Suppressor macrophage (primary cell): ENCODE results near the gene CD52.
A peak's percentile ranks its signal among the peaks of the same experiment; 100 is the strongest.

Source experiments
- DNase-seq, 4 experiments: peaks; one replicate each; pipeline ENCODE4 v3.0.0-alpha.2; 2020 to 2022
- total RNA-seq, 17 experiments: gene quantifications; one replicate each; lab custom pipeline; 2026; ENCODE audit warnings: mixed read lengths in 6 of 17, inconsistent platforms in 3 of 17; lab: John Stamatoyannopoulos, UW

CD52 gene
- total RNA-seq = 385 to 888 (median 707) reads per million in 17 experiments

DNA sequence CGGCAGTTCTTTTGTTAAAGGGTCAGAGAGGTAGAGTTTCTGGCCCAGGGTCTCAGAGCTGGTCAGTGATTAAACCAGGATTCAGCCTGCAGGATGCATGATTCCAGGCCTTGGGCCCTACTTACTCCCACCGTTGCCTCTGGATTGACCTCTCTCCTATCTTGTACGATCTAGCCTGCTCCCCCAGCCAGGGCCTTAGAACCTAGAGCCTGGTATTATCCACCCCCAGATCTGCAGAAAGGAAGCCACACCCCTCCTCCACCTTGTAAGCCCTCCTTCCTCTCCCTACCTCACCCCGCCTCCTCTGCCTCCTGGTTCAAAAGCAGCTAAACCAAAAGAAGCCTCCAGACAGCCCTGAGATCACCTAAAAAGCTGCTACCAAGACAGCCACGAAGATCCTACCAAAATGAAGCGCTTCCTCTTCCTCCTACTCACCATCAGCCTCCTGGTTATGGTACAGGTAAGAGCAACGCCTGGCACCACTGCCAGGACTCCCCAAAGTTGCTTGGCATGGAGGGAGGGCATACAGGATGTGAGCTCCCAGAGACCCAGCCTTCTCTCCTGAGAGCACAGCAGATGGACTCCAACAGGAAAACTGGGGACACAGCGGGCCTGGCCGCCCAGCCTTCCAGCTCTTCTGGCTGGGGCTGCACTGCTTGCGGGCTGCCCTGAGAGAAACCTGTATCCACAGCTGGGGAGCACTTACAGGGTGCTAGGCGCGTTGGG lies at the start of gene CD52:
Gene CD52 (plus strand): TSS at position 347 of the 726 bp plus-strand sequence. CDS start 60 bp downstream, at position 407.
- DNase-seq = peak; percentile 53 to 79 (median 69)

DNA sequence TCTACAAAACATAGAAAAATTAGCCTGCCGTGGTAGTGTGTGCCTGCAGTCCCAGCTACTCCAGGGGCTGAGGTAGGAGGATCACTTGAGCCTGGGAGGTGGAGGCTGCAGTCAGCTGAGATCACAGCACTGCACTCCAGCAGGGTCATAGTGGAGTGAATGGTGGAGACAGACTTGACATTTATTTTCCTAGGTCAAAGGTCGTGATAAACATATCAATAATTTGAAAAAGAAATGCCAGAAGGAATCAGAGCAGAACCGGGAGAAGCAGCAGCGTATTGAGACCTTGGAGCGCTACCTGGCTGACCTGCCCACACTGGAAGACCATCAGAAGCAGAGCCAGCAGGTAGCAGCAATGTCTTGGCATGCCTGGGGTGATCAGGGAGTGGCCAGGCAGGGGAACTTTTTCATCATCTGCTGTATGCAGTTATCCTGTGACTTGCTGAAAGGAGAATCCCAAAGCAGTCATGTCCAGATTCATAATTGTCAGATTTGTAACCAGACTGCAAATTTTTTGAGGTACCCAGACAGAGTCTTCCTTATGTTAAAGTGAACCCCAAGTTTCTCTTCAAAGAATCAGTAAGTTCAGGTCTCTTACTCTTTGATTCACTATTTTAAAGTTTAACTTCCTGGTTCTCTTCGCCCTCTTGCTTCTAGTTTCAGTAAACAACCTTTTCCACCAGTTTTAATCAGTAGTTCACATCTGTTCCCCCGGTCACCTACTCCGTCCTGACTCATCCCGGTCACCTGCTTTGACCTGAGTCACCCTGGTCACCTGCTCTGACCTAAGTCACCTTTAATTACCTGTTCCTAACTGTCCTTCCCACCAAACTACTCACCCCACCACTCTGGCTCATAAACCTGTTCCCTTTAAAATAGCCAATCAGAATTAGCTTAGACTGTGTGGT lies 49.2 kb upstream of the CD52 start:
- DNase-seq = no peak

DNA sequence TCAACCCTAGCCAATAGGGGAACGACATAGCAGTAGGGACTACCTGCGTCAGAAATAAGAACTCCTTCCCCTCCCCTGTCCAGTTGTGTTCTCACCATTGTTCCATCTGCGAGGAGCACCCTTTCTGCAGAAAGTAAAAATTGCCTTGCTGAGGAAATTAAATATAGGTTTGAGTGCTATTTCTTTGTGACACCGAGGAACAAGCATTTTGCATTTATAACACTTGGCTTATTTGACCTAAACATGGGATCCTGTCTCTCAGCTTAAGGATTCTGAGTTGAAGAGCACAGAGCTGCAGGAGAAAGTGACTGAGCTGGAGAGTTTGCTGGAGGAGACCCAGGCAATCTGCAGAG lies 48.6 kb upstream of the CD52 start:
- no peak for DNase-seq

DNA sequence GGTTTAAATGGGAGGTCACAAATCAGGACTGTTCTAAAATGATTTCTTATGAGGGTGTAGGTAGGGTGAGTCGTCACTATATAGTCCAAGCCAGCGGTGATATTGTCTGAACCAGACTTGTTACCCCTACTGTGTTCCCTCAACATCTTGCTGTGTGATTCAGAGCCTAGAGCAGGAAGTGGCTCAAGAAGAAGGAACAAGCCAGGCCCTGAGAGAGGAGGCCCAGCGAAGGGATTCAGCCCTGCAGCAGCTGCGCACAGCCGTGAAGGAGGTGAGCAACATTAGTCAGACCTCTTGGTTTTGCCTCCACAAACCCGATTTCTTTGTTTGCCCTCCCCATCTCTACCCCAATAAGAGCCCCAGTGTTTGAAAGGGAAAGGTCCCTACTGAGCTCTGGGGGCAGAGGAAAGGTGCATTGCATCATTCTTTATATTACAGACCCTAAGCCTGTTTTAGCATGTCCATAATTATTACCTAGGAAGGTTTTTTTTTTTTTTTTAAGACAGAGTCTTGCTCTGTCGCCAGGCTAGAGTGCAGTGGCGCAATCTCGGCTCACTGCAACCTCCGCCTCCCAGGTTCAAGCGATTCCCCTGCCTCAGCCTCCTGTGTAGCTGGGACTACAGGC lies 42.8 kb upstream of the CD52 start:
- peak; percentile 79 to 89 (median 88) for DNase-seq

GRCh38 chr1:26275580-26276431 lies 42.0 kb upstream of the CD52 start:
- peak; percentile 96 to 98 (median 96) for DNase-seq

DNA sequence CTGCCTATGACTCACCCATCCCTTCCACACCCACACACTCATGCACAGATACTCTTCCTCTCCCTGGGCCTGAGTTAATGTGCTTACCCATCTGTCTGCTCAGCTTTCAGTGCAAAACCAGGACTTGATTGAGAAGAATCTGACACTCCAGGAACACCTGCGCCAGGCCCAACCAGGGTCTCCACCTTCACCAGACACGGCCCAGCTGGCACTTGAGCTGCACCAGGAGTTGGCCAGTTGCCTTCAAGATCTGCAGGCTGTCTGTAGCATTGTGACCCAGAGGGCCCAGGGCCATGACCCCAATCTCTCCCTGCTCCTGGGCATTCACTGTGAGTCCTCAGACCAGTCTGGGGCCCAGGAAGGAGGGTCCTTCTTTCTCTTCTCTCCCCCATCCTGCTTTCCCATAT lies 41.3 kb upstream of the CD52 start:
- no peak for DNase-seq

DNA sequence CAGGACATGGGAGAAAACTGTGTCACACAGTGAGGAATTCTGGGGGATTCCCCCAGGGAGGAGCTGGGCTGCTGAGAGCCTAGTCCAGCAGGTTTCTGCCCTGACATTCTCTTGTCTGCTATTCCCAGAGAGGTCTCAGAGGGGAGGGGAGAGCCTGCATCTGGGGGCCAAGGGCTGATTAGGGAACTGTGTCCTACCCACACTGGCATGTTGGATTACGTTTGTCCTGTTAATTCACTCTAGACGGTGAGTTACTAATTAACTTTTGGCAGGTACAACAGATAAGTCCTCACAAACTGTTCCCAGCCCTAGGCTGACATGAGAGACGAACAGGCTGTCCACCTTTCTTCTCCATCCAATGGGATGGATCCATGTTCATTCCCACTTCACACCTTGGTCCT lies 40.5 kb upstream of the CD52 start:
- peak in 1 of 4 experiments; percentile 29 for DNase-seq

DNA sequence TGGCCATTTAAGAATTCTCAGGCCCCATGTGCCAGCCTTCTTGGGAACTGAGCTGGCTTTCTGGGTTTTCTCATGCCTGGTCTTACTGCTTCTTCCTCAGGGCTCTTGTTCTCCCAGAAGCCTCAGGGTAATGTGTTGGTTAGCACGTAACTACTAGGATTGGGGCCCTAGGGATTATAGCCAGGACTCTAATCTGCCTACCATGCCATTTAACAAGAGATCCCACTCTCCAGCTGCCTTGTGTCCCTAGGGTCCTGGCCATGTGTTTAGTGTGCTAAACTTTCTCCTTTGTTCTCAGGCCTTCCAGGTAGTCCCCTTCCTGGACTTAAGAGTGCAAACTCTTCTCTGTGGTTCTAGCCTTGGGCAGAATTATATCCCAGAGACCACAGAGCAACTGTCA lies 40.0 kb upstream of the CD52 start:
- DNase-seq = no peak

GRCh38 chr1:26278303-26278702 lies 39.5 kb upstream of the CD52 start:
- peak in 2 of 4 experiments; percentile 25 to 41 for DNase-seq

- peak; percentile 90 to 97 (median 92) for DNase-seq
These were observed 38.9 kb upstream of the CD52 start for GRCh38 chr1:26278724-26279455.

DNA sequence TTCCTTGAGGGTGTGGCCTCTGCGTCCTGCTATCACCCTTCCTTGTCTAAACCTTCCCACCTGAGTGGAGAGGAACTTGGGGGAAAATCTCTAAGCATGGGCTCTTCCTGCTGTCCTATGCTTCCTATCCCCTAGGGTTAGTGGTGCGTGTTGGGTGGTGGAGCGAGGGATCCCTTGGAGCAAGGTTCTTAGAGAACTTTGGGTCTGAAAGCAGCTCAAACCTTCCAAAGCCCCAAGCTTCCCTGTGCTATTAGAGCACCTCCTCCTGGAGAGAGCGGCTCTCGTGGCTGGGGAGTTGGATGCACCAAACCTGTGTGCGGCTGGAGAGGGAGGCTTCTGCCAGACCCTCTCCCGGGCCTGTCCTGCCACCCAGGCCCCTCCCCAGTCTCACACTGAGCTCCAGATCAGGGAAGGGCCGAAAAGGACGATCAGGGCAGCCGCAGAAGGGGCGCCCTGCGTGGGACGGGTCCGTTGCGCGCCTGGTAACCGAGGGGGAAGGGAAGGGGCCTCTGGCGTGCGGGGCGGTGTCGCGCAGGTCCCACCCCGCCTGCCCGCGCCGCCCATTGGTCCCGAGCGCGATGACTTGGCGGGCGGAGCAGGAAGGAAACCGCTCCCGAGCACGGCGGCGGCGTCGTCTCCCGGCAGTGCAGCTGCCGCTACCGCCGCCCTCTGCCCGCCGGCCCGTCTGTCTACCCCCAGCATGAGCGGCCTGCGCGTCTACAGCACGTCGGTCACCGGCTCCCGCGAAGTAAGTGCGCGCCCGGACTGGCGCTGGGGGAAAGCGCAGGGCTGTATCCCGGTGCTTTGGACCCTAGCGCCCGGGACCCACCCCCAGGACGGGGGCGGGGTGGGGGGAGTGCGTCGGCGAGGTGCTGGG lies 38.1 kb upstream of the CD52 start, which contains the start of gene SH3BGRL3:
Gene SH3BGRL3 (plus strand): TSS at position 631 of the 877 bp plus-strand sequence. CDS start 70 bp downstream, at position 701.
- DNase-seq = peak; percentile 91 to 97 (median 94)

- peak in 1 of 4 experiments; percentile 66 for DNase-seq
These were observed 37.3 kb upstream of the CD52 start for GRCh38 chr1:26280333-26281042.

DNA sequence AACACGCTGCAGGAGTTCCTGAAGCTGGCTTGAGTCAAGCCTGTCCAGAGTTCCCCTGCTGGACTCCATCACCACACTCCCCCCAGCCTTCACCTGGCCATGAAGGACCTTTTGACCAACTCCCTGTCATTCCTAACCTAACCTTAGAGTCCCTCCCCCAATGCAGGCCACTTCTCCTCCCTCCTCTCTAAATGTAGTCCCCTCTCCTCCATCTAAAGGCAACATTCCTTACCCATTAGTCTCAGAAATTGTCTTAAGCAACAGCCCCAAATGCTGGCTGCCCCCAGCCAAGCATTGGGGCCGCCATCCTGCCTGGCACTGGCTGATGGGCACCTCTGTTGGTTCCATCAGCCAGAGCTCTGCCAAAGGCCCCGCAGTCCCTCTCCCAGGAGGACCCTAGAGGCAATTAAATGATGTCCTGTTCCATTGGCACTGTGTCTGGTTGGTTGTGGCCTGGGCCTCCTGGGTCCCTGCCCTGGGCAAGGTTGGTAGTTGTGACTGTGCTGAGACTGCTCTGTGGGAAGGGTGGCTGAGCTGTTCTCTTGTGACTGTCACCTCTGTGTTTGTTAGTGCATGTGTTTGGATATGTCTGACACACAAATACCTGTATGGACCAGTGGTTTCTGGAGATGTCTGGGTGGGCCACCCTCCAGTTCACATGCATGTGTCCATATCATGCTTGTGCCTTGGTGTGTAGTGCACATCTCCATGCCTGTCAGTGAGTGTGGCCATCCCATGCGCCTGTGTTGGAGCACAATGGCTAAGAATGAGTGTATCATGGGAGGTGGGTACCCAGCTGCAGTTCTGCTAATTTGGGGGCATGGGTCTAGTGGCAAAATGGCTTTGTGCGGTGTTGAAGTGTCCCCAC lies 36.4 kb upstream of the CD52 start:
- DNase-seq = peak in 1 of 4 experiments; percentile 26

DNA sequence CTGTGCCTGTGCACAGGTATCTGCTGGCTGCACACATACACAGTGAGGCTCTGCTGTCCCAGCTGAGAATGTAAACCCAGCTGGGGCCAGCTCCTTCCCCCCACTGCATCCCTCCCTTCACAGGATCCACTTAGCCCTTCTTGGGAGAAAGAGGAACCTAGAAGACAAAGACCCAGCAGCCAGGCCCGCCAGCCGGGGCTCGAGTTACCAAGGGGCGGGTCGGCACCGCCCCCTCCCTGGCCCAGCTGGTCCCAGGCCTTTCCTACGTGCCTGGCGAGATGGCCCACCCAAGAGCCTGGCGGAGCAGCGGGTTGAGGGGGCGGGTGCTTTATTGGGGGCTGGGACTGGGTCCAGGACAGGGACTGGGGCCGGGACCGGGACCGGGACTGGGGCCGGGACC lies 35.8 kb upstream of the CD52 start:
- peak; percentile 53 to 83 (median 70) for DNase-seq

- DNase-seq = peak in 3 of 4 experiments; percentile 41 to 57 (median 47)
These were observed 35.3 kb upstream of the CD52 start for GRCh38 chr1:26282401-26282918.

GRCh38 chr1:26283279-26283853 lies 34.4 kb upstream of the CD52 start:
- DNase-seq = peak in 3 of 4 experiments; percentile 44 to 58 (median 48)

GRCh38 chr1:26283871-26284596 lies 33.7 kb upstream of the CD52 start:
- peak in 1 of 4 experiments; percentile 34 for DNase-seq
